ENCODE data around the gene USP7.
A peak's percentile ranks its signal among the peaks of the same experiment; 100 is the strongest.

The USP7 gene

GRCh38 chr16:8916541-8917225, 47.0 kb downstream of the USP7 start:
- H3K27me3 ChIP-seq (ENCODE audit: insufficient read depth, low read depth), result no peaks in the 10 kb centered on the region
- H4K20me1 ChIP-seq (ENCODE audit: insufficient read depth), result peaks cover 9% of the 10 kb centered on the region
- no peak overlapping the region for H3K4me2 ChIP-seq
- peaks cover 59% of the 10 kb centered on the region for H3K4me1 ChIP-seq (ENCODE audit: low read depth, poor library complexity, severe bottlenecking)
- no peak overlapping the region for H3K27ac ChIP-seq
- TF ChIP-seq, protein P1, sequence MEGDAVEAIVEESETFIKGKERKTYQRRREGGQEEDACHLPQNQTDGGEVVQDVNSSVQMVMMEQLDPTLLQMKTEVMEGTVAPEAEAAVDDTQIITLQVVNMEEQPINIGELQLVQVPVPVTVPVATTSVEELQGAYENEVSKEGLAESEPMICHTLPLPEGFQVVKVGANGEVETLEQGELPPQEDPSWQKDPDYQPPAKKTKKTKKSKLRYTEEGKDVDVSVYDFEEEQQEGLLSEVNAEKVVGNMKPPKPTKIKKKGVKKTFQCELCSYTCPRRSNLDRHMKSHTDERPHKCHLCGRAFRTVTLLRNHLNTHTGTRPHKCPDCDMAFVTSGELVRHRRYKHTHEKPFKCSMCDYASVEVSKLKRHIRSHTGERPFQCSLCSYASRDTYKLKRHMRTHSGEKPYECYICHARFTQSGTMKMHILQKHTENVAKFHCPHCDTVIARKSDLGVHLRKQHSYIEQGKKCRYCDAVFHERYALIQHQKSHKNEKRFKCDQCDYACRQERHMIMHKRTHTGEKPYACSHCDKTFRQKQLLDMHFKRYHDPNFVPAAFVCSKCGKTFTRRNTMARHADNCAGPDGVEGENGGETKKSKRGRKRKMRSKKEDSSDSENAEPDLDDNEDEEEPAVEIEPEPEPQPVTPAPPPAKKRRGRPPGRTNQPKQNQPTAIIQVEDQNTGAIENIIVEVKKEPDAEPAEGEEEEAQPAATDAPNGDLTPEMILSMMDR (conservative IDR thresholded peaks at IDR 0.05; ENCODE audit: low read depth, low read length), result no peak
- H3K9ac ChIP-seq, result no peak overlapping the region
- peaks cover 38% of the 10 kb centered on the region; the same call in 1 of the 2 replicates for H3K79me2 ChIP-seq (ENCODE audit: insufficient read depth, low read depth)
- no peak overlapping the region for H2AFZ ChIP-seq (ENCODE audit: low read depth)
- no peak overlapping the region for H3K4me3 ChIP-seq (IDR thresholded peaks at IDR 0.05; ENCODE audit: insufficient read depth, low read depth, low read length)
- peaks cover 15% of the 10 kb centered on the region; the same call in 1 of the 2 replicates for H3K36me3 ChIP-seq (ENCODE audit: insufficient read depth)

DNA sequence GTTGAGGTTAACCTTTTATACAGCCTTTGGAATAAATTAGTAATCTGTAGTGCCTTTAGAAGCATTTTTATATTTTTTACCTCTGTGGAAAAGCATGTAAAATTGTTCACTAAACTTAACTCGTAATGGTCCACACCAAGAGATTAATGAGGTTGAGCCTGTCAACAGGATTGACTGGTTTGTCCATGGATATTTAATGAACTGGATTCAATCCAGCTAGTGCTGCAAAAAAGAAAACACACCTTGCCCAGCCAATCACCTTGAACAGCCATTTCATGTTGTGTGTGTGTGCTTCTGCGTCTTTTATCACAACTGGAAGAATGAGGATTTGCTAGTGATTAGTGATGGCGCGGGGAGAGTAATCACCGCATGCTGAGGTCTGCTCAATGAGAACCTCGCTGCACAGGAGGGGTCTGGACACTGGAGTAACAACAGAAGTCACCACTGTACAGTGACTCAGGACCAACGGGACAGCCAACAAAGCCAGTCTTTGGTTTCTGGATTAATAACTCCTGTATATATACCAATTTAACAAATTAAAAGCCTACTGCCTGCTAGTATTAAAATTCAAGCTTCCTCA, 47.9 kb downstream of the USP7 start:
- Histone ChIP-seq H2AFZ (ENCODE audit: low read depth) (no peak overlapping the region), H3K4me1 (ENCODE audit: low read depth, poor library complexity, severe bottlenecking) (peaks cover 60% of the 10 kb centered on the region), H3K4me3 (IDR thresholded peaks at IDR 0.05; ENCODE audit: insufficient read depth, low read depth, low read length) (no peak overlapping the region), H3K4me2 (no peak overlapping the region), H3K79me2 (ENCODE audit: insufficient read depth, low read depth) (peaks cover 38% of the 10 kb centered on the region; the same call in 1 of the 2 replicates), H3K27me3 (ENCODE audit: insufficient read depth, low read depth) (no peaks in the 10 kb centered on the region), H3K9ac (no peak overlapping the region), H3K27ac (no peak overlapping the region; the same call in 1 of the 2 replicates), H3K36me3 (ENCODE audit: insufficient read depth) (peaks cover 8% of the 10 kb centered on the region; the same call in 1 of the 2 replicates), H4K20me1 (ENCODE audit: insufficient read depth) (peaks cover 9% of the 10 kb centered on the region)
- TF ChIP-seq, protein P1 (conservative IDR thresholded peaks at IDR 0.05; ENCODE audit: low read depth, low read length), result no peak

DNA sequence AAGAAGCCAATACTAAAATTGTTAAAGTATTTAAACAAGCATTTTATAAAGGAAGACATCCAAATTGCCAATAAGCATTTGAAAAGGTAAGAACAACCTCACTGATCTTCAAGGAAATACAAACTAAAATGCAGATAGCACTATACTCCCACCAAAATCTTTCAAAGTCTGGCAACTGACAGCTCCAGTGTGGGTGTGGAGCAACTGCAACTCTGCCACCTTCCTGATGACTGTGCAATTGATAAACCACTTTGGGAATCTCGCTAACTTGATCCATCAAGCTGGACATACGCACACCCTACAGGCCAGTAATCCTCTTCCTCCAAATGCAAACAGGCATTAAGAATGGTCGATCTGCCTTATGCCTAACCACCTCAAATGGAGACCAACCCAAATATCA, 49.6 kb downstream of the USP7 start:
- Histone ChIP-seq H3K79me2 (ENCODE audit: insufficient read depth, low read depth) (peaks cover 38% of the 10 kb centered on the region; the same call in 1 of the 2 replicates), H3K4me2 (peak overlapping the region; percentile 4; the same call in 1 of the 2 replicates), H3K27me3 (ENCODE audit: insufficient read depth, low read depth) (no peaks in the 10 kb centered on the region), H3K4me1 (ENCODE audit: low read depth, poor library complexity, severe bottlenecking) (peaks cover 66% of the 10 kb centered on the region), H3K27ac (peak overlapping the region; percentile 66; the same call in 1 of the 2 replicates), H3K4me3 (IDR thresholded peaks at IDR 0.05; ENCODE audit: insufficient read depth, low read depth, low read length) (no peak overlapping the region), H4K20me1 (ENCODE audit: insufficient read depth) (peaks cover 9% of the 10 kb centered on the region), H3K36me3 (ENCODE audit: insufficient read depth) (peaks cover 7% of the 10 kb centered on the region; the same call in 1 of the 2 replicates), H3K9ac (no peak overlapping the region), H2AFZ (ENCODE audit: low read depth) (no peak overlapping the region)
- TF ChIP-seq, protein P1 (conservative IDR thresholded peaks at IDR 0.05; ENCODE audit: low read depth, low read length), result no peak

DNA sequence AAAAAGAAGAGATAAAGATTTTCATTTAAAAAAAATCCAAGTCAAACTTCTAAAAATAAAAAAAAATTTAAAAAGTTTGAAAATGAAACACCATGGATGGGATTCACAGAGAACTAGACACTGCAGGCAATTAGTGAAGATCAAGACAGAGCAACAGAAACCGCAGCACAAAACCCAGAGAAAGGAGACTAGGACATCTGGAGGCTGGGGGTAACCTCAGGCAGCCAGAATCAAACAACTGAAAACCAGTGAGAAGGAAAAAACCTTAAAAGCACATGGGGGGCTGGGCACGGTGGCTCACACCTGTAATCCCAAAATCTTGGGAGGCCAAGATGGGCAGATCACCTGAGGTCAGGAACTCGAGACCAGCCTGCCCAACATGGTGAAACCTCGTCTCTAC, 50.9 kb downstream of the USP7 start:
- Histone ChIP-seq H2AFZ (ENCODE audit: low read depth) (no peak overlapping the region), H3K9ac (no peak overlapping the region), H4K20me1 (ENCODE audit: insufficient read depth) (peaks cover 9% of the 10 kb centered on the region), H3K4me1 (ENCODE audit: low read depth, poor library complexity, severe bottlenecking) (peaks cover 79% of the 10 kb centered on the region), H3K27ac (peak overlapping the region; percentile 66), H3K4me3 (IDR thresholded peaks at IDR 0.05; ENCODE audit: insufficient read depth, low read depth, low read length) (no peak overlapping the region), H3K27me3 (ENCODE audit: insufficient read depth, low read depth) (no peaks in the 10 kb centered on the region), H3K4me2 (peak overlapping the region; percentile 91), H3K36me3 (ENCODE audit: insufficient read depth) (peaks cover 13% of the 10 kb centered on the region; the same call in 1 of the 2 replicates), H3K79me2 (ENCODE audit: insufficient read depth, low read depth) (peaks cover 47% of the 10 kb centered on the region; the same call in 1 of the 2 replicates)
- TF ChIP-seq, protein P1 (conservative IDR thresholded peaks at IDR 0.05; ENCODE audit: low read depth, low read length), result no peak
